SK-N-SH (cell line): ENCODE results near the gene DUSP28. TPM values are rescaled to one million over a fixed set of nuclear protein-coding genes. Genes with fewer than 3 reads are reported as not detected.

Experiments
- CTCF ChIA-PET: fragments of 300-600, 350-600 bp; formaldehyde crosslinking; extraction: SDS; loops from one replicate; lab custom pipeline; 2021; lab: Yijun Ruan, JAX
- POLR2A ChIA-PET: fragments of 350-600 bp; sonication (Branson Sonifier 250); formaldehyde crosslinking; extraction: SDS; loops from one replicate; lab custom pipeline; 2020; ENCODE audit warnings: antibody characterized with exemption, inconsistent platforms; lab: Yijun Ruan, JAX
- DNase-seq: peaks from one replicate; pipeline ENCODE4 v3.0.0; 2012
- H2AFZ ChIP-seq: fragments of 200-600 bp; sonication (generic); 2 replicates; pipeline ENCODE4 v1.8.1; 2016; ENCODE audit warnings: antibody characterized with exemption, mild to moderate bottlenecking, low read depth
- H3F3A ChIP-seq: fragments of 200-600 bp; sonication (generic); replicated peaks from 2 replicates; pipeline ENCODE3; 2016; ENCODE audit warnings: antibody characterized with exemption, mild to moderate bottlenecking; ENCODE audit not compliant: insufficient read depth
- H3K27ac ChIP-seq, 2 experiments: fragments of 200-500 bp in 1 of 2; fragments of 200-600 bp in 1 of 2; sonication (Bioruptor generic) in 1 of 2; sonication (generic), shearing (Covaris generic) in 1 of 2; 2 replicates each; pipeline versions ENCODE4 v1.5.1 to v1.6.1; 2014 to 2016; ENCODE audit warnings: low read depth in 2 of 2, inconsistent platforms in 1 of 2, low read length in 1 of 2, mild to moderate bottlenecking in 1 of 2, mixed read lengths in 1 of 2
- H3K27me3 ChIP-seq: fragments of 200-600 bp; sonication (generic), shearing (Covaris generic); 2 replicates; pipeline ENCODE4 v1.6.1; 2016; ENCODE audit warnings: mixed run types; ENCODE audit not compliant: insufficient read depth
- H3K36me3 ChIP-seq, 2 experiments: fragments of 200-500 bp in 1 of 2; fragments of 200-600 bp in 1 of 2; sonication (Bioruptor generic) in 1 of 2; sonication (generic) in 1 of 2; replicated peaks in 1 of 2; 2 replicates each; pipeline versions ENCODE3 to v1.5.1; 2014 to 2016; ENCODE audit warnings: low read length in 1 of 2, mild to moderate bottlenecking in 1 of 2; ENCODE audit not compliant: insufficient read depth in 2 of 2, control insufficient read depth in 1 of 2
- H3K4me1 ChIP-seq, 2 experiments: fragments of 200-500 bp in 1 of 2; fragments of 200-600 bp in 1 of 2; sonication (Bioruptor generic) in 1 of 2; sonication (generic), shearing (Covaris generic) in 1 of 2; 2 replicates each; pipeline versions ENCODE4 v1.5.1 to v1.6.1; 2014 to 2016; ENCODE audit warnings: low read depth in 1 of 2, low read length in 1 of 2, mixed run types in 1 of 2; ENCODE audit not compliant: insufficient read depth in 2 of 2, control insufficient read depth in 1 of 2
- H3K4me2 ChIP-seq: fragments of 200-600 bp; sonication (generic), shearing (Covaris generic); 2 replicates; pipeline ENCODE4 v1.6.1; 2017; ENCODE audit warnings: mixed run types
- H3K4me3 ChIP-seq, 2 experiments: fragments of 200-500 bp in 1 of 2; fragments of 200-600 bp in 1 of 2; sonication (Bioruptor generic) in 1 of 2; sonication (generic), shearing (Covaris generic) in 1 of 2; 2 replicates each; pipeline versions ENCODE4 v1.5.1 to v1.8.1; 2014 to 2016; ENCODE audit warnings: low read depth in 2 of 2, inconsistent platforms in 1 of 2, low read length in 1 of 2, mild to moderate bottlenecking in 1 of 2, mixed read lengths in 1 of 2, moderate library complexity in 1 of 2
- H3K79me2 ChIP-seq: fragments of 200-600 bp; sonication (generic); 2 replicates; pipeline ENCODE4 v1.8.1; 2017; ENCODE audit warnings: mild to moderate bottlenecking; ENCODE audit not compliant: insufficient read depth
- H3K9ac ChIP-seq: fragments of 200-600 bp; sonication (generic); 2 replicates; pipeline ENCODE4 v1.6.1; 2017; ENCODE audit warnings: mixed run types
- H3K9me2 ChIP-seq: fragments of 200-600 bp; sonication (generic); 2 replicates; pipeline ENCODE4 v1.6.1; 2017; ENCODE audit warnings: mixed run types
- H3K9me3 ChIP-seq: fragments of 200-600 bp; sonication (generic); 2 replicates; pipeline ENCODE4 v1.6.1; 2017; ENCODE audit warnings: mixed run types, mild to moderate bottlenecking, moderate library complexity
- H4K20me1 ChIP-seq: fragments of 200-600 bp; sonication (generic); 2 replicates; pipeline ENCODE4 v1.6.1; 2017; ENCODE audit warnings: mild to moderate bottlenecking, mixed run types; ENCODE audit not compliant: insufficient read depth
- GABPA ChIP-seq: IDR thresholded peaks from 2 replicates; pipeline ENCODE4 v1.4.0; 2012; ENCODE audit warnings: low read depth, mild to moderate bottlenecking
- JUND ChIP-seq: IDR thresholded peaks from 2 replicates; pipeline ENCODE4 v1.4.0; 2012
- POLR2AphosphoS5 ChIP-seq: IDR thresholded peaks from 2 replicates; pipeline ENCODE4 v1.6.1; 2012; ENCODE audit warnings: low read depth, low read length
- RXRA ChIP-seq: IDR thresholded peaks from 2 replicates; pipeline ENCODE4 v1.4.0; 2012; ENCODE audit warnings: low read depth, mild to moderate bottlenecking, borderline replicate concordance
- TAF1 ChIP-seq: IDR thresholded peaks from 2 replicates; pipeline ENCODE4 v1.6.1; 2012; ENCODE audit warnings: low read depth, mild to moderate bottlenecking, low read length, moderate library complexity, borderline replicate concordance
- YY1 ChIP-seq: IDR thresholded peaks from 2 replicates; pipeline ENCODE4 v1.4.0; 2012; ENCODE audit warnings: low read depth, mild to moderate bottlenecking
- WGBS: methylation state at CpG from one replicate; pipeline ENCODE4 v1.1.6; 2017; ENCODE audit warnings: low lambda C conversion rate; 5-methylcytosine and 5-hydroxymethylcytosine counted together
- polyA plus RNA-seq, 3 experiments: library from polyadenylated mRNA; depleted of rRNA; stranded (reverse); fragments of >200 nt; gene quantifications; 2 replicates each; pipeline ENCODE4 v1.2.3, GENCODE V29; 2012
- TF ChIP-seq, protein P1 (sequence below): IDR thresholded peaks from 2 replicates; pipeline ENCODE4 v1.6.1; 2012; ENCODE audit warnings: mild to moderate bottlenecking, low read depth, low read length, moderate library complexity
- TF ChIP-seq, protein P2 (sequence below): IDR thresholded peaks from 2 replicates; pipeline ENCODE4; 2012

Gene DUSP28
- polyA plus RNA-seq, 1 of the 3 experiments (the other 2 are of a cell fraction) = 4.1 TPM

DNA sequence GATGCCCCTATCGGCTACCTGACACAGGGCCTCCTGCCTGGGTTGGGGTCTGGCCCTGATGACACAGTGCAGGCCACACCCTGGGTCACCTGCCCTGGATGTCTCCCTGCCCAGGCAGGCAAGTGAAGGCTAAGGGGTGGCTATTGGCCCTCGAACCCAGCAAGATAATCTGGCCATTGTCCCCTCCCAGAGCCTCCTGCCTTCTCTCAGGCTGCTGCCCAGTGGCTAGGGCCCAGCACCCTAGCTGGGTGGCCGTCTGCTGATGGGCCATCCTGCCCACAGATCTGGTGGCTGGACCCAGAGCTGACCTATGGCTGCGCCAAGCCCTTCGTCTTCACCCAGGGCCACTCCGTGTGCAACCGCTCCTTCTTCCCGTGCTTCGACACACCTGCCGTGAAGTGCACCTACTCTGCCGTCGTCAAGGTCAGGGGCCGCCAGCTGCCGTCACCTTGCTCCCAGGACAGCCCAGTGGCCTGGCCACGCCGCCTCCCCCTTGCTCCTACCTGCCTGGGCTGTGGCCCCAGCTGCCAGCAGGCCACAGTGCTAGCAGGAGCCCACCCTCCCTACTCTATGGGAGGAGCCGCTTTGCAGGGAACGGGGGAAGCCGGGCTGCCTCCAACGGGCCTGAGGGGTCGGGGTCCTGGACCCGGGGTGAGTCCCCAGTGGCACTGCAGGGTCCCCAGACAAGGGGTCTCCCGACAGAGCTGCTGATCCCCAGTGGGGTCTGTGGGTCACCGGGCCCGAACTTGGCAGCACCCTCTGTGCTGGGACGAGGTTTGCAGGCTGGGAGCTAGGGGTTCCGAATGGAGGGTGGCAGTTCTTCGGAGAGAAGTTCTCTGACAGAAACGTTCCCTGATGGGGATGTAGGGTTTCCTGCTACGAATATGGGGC is 12.2 kb downstream of the DUSP28 start:
- Histone ChIP-seq H3K4me1 (peaks cover 6 to 18% of the 10 kb centered on the region in 2 experiments; a peak in 2 of 4 replicates), H3K27ac (no peak overlapping the region), H3K9me2 (no peaks in the 10 kb centered on the region), H3K9ac (no peak overlapping the region), H4K20me1 (0 out of 2 replicates have a peak, but pooled peaks cover 12% of the 10 kb centered on the region), H3K36me3 (peaks cover 0 to 35% of the 10 kb centered on the region in 2 experiments), H3K79me2 (peaks cover 18% of the 10 kb centered on the region; the same call in 1 of the 2 replicates), H2AFZ (no peak overlapping the region), H3K27me3 (no peaks in the 10 kb centered on the region), H3K4me3 (no peak overlapping the region), H3K4me2 (no peak overlapping the region), H3K9me3 (no peaks in the 10 kb centered on the region), H3F3A (peaks cover 4% of the 10 kb centered on the region)
- DNase-seq = no peak
- TF ChIP-seq RXRA (no peak), POLR2AphosphoS5 (no peak)
- ChIA-PET POLR2A (no interaction called here), CTCF (interaction anchor here (1.0 kb wide), 1 partner anchor 137 kb away, joined by 3 read pairs; the partner anchor contains the start of gene GPC1)
- 92% methylated on average over 19 of the region's 30 CpGs for WGBS

DNA sequence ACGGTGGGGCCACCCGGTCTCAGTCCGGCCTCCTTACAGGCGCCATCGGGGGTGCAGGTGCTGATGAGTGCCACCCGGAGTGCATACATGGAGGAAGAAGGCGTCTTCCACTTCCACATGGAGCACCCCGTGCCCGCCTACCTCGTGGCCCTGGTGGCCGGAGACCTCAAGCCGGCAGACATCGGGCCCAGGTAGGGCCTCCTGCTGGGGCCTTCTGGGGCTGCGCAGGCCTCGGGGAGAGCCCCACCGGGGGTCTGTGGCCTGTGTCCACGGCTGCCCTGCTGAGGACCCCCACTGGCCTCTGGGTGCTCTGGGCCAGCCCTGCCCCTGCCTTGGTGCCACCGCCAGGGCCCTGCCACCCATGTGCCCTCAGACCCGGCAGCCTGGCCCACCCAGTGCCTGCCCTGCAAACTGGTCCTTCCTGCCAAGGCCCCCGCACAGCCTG is 12.9 kb downstream of the DUSP28 start:
- DNase-seq = no peak
- peaks cover 3 to 13% of the 10 kb centered on the region in 2 experiments; a peak in 1 of 4 replicates for H3K4me1 ChIP-seq
- H3F3A ChIP-seq = no peaks in the 10 kb centered on the region
- no peaks in the 10 kb centered on the region for H3K9me3 ChIP-seq
- H3K4me3 ChIP-seq = no peak overlapping the region
- POLR2A ChIA-PET = interaction anchor here (1.4 kb wide), 1 partner anchor 12 kb away, joined by 4 read pairs; no protein-coding TSS in a partner anchor
- WGBS = 98% methylated on average over 11 of the region's 20 CpGs
- H3K27me3 ChIP-seq = no peaks in the 10 kb centered on the region
- peaks cover 17% of the 10 kb centered on the region; the same call in 1 of the 2 replicates for H3K79me2 ChIP-seq
- H3K36me3 ChIP-seq = peaks cover 0 to 42% of the 10 kb centered on the region in 2 experiments
- no peak overlapping the region for H3K9ac ChIP-seq
- H3K9me2 ChIP-seq = no peaks in the 10 kb centered on the region
- no peak overlapping the region for H3K27ac ChIP-seq
- no peak overlapping the region for H3K4me2 ChIP-seq
- H4K20me1 ChIP-seq = 0 out of 2 replicates have a peak, but pooled peaks cover 12% of the 10 kb centered on the region
- CTCF ChIA-PET = interaction anchor here (1.0 kb wide), 1 partner anchor 137 kb away, joined by 3 read pairs; the partner anchor contains the start of gene GPC1
- TF ChIP-seq RXRA = no peak
- TF ChIP-seq GABPA = no peak
- no peak for TF ChIP-seq POLR2AphosphoS5
- no peak for TF ChIP-seq TAF1
- TF ChIP-seq, protein P1, sequence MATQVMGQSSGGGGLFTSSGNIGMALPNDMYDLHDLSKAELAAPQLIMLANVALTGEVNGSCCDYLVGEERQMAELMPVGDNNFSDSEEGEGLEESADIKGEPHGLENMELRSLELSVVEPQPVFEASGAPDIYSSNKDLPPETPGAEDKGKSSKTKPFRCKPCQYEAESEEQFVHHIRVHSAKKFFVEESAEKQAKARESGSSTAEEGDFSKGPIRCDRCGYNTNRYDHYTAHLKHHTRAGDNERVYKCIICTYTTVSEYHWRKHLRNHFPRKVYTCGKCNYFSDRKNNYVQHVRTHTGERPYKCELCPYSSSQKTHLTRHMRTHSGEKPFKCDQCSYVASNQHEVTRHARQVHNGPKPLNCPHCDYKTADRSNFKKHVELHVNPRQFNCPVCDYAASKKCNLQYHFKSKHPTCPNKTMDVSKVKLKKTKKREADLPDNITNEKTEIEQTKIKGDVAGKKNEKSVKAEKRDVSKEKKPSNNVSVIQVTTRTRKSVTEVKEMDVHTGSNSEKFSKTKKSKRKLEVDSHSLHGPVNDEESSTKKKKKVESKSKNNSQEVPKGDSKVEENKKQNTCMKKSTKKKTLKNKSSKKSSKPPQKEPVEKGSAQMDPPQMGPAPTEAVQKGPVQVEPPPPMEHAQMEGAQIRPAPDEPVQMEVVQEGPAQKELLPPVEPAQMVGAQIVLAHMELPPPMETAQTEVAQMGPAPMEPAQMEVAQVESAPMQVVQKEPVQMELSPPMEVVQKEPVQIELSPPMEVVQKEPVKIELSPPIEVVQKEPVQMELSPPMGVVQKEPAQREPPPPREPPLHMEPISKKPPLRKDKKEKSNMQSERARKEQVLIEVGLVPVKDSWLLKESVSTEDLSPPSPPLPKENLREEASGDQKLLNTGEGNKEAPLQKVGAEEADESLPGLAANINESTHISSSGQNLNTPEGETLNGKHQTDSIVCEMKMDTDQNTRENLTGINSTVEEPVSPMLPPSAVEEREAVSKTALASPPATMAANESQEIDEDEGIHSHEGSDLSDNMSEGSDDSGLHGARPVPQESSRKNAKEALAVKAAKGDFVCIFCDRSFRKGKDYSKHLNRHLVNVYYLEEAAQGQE = no peak
- TF ChIP-seq, protein P2, sequence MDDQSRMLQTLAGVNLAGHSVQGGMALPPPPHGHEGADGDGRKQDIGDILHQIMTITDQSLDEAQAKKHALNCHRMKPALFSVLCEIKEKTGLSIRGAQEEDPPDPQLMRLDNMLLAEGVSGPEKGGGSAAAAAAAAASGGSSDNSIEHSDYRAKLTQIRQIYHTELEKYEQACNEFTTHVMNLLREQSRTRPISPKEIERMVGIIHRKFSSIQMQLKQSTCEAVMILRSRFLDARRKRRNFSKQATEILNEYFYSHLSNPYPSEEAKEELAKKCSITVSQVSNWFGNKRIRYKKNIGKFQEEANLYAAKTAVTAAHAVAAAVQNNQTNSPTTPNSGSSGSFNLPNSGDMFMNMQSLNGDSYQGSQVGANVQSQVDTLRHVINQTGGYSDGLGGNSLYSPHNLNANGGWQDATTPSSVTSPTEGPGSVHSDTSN = no peak
- TF ChIP-seq JUND = no peak
- no peak for TF ChIP-seq YY1
- H2AFZ ChIP-seq = no peak overlapping the region
